ENCODE data around the gene FBRSL1.

The FBRSL1 gene

DNA sequence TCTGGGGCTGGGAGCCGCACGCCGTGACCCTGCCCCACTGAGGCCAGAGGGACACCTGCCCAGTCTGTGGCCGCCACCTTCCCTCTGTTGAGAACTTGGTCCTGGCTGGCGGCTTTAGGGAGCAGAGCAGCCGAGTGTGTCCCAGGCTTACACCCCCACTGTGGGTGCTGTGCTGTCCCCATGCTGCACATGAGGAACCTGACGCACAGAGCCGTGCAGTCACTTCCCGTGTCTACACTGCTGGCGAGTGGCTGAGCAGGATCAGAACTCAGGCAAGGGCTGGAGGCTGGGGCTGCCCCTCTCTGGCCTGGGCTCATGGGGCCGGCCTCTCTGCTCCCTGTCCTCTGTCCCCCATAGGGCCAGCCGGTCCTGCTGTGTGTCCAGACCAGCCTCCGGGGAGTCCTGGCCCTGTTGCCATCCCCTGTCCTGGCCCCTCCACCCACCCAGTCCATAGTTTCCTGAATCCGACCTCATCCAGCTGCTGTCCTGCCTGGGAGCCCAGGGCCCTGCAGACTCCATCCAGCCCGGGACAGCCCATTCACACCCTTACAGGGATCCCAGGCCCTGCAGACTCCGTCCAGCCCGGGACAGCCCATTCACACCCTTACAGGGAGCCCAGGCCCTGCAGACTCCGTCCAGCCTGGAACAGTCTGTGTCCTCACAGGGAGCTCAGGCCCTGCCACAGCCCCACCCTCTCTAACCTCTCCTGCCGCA lies 10.3 kb downstream of the FBRSL1 start:
- no peak for DNase-seq

GRCh38 chr12:132500856-132501180 lies 10.9 kb downstream of the FBRSL1 start:
- DNase-seq = no peak

- no peak for DNase-seq
These were observed 11.4 kb downstream of the FBRSL1 start for GRCh38 chr12:132501204-132501940.

- DNase-seq = no peak
These were observed 12.4 kb downstream of the FBRSL1 start for GRCh38 chr12:132502149-132502881.

- DNase-seq = no peak
These were observed 12.9 kb downstream of the FBRSL1 start for GRCh38 chr12:132502882-132503193.

GRCh38 chr12:132503618-132504204 lies 13.8 kb downstream of the FBRSL1 start:
- no peak for DNase-seq

DNA sequence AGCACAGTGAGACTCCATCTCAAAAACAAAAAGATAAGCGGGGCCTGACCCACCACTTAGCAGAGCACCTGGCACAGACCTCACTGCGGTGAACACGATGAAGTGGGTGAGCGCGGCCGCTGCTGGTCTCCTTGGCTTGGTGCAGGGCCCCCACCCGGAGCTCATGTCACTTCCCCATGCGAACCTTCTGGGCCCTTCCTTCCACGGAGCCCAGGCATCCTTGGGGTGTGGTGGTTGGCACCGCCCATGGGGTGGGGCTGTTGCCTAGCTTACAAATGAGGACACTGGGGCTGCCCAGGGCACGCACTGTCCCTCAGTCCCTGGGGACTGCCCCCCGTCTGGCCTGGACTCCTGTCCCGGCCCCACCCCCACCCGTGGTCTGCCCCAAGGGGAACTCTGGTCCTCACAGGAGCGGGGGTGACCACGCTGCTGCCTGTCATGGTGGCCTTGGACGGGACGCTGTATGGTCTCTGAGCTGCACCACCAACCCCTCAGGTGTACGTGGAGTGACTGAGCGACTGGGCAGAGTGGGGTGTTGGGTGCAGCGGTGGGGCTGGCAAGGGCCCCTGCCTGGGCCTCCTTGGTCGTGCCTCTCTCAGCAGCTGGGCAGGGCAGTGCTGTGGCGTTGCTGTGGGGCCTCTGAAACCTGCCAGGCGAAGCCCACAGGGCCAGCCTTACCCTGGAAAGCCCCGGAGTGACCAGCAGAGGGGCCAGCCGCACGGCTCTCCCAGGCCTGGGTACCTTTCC lies 15.3 kb downstream of the FBRSL1 start:
- DNase-seq = no peak

DNA sequence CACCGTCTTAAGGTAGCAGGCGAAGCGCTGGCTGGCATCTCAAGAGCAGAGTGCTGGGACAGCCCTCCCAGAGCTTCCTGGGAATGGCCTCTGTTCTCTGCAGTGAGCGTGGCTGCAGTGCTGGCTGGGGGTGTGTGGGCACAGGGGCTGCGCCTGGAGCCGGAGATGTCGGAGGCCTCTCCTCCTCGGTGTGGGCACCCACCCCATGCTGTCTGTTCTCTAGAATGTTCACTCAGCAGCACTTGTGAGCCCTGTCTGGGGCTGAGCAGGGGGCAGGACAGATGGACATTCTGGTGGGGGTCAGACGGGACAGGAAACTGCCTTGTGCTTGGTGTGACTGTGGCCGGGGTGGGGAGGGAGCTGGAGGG lies 15.9 kb downstream of the FBRSL1 start:
- no peak for DNase-seq

DNA sequence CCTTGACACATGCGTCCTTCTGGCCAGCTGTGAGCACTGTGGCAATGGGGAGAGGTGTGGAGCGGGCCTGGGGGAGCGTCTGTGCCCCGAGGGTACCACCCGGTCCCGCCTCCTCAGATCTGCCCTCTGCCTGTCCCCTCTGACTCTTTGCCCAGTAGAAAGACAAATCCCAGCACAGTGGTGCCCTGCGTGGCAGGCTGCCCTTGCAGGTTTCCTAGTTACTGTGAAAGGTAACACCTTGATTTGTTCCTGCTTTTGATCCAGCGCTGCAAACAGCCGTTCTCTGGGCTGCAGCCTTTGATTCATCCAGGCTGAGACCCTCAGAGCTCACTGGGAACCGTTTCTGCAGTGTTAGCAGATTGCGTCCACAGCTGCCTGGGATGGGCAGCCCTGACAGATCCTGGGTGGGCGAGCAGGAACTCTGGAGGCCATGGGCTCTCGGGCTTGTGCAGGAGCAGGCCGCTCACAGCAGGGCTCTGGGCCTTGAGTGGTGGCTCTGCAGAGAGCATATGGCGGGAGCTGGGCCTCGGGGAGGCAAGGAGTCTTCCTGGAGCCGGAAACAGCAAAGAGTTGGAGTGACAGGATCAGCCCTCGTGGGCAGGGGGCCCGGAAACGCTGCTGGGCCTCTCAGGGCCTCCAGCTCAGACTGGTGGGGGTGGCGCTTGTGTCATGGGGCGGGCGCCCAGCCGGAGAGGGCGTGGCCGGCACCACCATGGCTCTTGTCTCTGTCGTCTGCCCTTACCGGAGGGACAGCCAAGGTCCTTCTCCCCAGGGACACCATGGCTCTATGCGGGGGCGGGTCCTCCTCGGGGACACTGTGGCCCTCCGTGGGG lies 16.6 kb downstream of the FBRSL1 start:
- peak in 3 of 4 experiments; percentile 32 to 65 (median 43) for DNase-seq

DNA sequence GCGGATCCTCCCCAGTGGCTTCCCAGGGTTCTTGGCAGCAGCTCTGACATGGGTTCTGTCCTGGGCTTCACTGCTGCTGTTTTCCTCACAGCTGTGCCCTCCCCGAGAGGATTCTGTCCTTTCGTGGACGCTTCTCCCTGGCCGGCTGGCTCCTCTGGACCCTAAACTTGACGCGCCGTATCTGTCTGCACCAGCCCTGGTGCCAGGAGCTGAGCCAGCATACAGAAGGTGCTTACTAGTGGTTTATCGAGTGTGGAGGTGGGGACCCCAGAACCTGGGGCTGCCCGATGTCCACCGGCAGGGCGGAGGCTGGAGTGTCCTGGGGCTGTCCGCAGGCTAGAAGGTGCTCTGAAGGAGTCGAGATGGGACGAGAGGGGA lies 17.2 kb downstream of the FBRSL1 start:
- DNase-seq = no peak

- DNase-seq = no peak
These were observed 17.9 kb downstream of the FBRSL1 start for GRCh38 chr12:132507656-132508490.

GRCh38 chr12:132508491-132508740 lies 18.5 kb downstream of the FBRSL1 start:
- no peak for DNase-seq

DNA sequence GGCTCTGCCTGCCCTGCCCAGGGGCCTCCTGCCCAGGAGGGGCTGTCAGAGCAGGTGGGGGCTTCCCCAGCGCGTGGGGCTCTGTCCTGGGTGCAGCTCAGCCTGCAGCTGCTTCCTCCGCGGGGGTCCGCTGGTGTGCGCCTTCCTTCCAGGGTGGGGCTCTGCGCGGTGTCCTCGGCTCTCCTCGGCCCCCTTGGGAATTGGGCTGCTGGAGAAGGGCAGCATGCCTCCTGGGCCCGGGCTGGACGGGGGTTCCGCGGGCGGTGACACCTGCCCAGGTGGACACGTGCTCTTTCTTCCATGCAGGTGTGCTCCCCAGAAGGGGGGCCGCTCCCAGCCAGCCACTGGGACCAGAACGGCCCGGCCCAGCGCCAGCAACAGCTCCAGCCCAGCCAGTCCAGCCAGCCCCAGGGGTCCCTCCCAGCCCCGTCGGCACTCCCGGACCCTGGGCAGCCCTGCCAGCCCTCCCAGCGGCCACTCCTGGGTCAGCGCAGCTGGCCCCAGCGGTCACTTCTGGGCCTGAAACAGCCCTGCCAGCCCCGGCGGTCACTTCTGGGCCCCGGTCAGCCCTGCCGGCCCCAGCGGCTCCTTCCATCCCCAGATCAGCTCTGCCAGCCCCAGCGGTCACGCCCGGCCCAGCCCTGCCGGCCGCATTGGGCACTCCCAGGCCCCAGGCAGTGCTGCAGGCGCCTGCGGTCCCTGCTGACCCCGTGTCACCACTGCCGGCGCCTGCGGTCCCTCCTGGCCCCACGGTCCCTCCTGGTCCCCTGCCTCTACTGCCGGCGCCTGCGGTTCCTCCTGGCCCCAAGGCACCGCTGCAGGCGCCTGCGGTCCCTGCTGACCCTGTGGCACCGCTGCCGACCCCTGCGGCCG lies 19.1 kb downstream of the FBRSL1 start:
- no peak for DNase-seq

GRCh38 chr12:132510111-132510724 lies 20.3 kb downstream of the FBRSL1 start:
- DNase-seq = no peak

- no peak for DNase-seq
These were observed 21.0 kb downstream of the FBRSL1 start for GRCh38 chr12:132510746-132511477.

GRCh38 chr12:132511516-132512196 lies 21.7 kb downstream of the FBRSL1 start:
- DNase-seq = no peak

GRCh38 chr12:132512197-132513069 lies 22.5 kb downstream of the FBRSL1 start:
- DNase-seq = no peak

- no peak for DNase-seq
These were observed 23.1 kb downstream of the FBRSL1 start for GRCh38 chr12:132513070-132513398.
